Activated effector memory CD4-positive, alpha-beta T cell treated with anti-CD3 and anti-CD28 coated beads, Interleukin-2, amount 50 U/mL, for 16 hours (primary cell): ENCODE results near the gene PTPRQ.

Source experiments
- DNase-seq: peaks from one replicate; pipeline ENCODE4 v3.0.0-alpha.2; 2020

Gene PTPRQ

DNA sequence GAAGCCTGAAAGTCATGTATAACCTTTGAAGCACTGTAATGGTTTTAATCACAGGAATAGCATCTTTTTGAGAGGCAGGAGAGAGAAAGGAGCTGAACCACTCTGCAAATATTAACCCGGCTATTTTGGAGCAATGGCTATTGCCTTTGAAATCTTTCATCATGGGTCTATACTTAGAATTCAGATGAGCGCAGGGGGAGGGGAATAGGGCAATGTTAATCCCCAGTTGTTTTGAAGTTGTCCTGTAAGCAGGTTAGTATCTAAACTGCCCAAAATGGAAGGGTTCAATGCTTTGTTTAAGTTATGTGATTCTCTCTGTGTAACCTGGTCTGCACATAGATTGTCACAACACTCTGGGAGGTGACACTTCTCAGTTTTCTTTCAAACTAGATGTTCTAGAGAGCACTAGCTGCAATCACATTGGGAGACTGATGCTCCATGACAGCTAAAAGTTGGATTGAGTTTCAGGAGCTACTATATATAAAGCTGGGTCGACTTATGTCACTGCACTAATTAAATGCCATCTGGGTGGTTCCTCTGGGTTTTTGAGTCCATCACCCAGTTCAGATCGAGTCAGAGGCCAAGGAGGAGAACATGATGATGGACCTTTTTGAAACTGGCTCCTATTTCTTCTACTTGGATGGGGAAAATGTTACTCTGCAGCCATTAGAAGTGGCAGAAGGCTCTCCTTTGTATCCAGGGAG, 263.2 kb downstream of the PTPRQ start, which contains the start of gene MYF6:
Gene MYF6 (plus strand): TSS at position 509 of the 704 bp plus-strand sequence. CDS start 86 bp downstream, at position 595.
- DNase-seq = no peak

DNA sequence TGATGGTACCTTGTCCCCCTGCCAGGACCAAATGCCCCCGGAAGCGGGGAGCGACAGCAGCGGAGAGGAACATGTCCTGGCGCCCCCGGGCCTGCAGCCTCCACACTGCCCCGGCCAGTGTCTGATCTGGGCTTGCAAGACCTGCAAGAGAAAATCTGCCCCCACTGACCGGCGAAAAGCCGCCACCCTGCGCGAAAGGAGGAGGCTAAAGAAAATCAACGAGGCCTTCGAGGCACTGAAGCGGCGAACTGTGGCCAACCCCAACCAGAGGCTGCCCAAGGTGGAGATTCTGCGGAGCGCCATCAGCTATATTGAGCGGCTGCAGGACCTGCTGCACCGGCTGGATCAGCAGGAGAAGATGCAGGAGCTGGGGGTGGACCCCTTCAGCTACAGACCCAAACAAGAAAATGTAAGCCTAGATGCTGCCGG, 263.8 kb downstream of the PTPRQ start:
- no peak for DNase-seq

DNA sequence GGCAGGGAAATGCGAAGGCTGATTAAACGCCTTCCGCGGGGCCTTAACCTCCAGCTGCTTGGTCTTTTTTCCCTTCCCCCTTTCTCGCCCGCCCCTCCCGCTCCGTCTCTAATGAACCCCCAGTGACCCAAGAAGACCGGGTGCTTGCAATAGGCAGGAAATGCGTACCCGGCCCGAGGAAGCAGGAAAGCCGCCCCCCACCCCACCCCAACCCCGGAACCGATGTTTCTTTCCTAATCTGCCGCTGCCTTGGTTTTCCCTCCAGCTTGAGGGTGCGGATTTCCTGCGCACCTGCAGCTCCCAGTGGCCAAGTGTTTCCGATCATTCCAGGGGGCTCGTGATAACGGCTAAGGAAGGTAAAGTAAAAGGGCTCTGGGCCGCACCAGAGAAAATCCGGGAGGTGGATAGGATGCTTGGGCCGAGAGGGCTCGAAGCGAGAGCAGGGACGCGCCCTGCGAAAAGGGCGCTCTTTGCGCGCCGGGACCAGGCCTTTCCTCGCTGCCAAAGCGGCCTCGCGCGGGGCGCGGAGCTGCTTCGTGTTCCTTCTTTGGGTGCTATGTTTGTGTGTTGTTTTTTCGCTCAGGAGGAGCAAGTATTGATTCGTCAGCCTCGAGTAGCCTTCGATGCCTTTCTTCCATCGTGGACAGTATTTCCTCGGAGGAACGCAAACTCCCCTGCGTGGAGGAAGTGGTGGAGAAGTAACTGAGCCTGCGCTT, 264.4 kb downstream of the PTPRQ start:
- DNase-seq = no peak

DNA sequence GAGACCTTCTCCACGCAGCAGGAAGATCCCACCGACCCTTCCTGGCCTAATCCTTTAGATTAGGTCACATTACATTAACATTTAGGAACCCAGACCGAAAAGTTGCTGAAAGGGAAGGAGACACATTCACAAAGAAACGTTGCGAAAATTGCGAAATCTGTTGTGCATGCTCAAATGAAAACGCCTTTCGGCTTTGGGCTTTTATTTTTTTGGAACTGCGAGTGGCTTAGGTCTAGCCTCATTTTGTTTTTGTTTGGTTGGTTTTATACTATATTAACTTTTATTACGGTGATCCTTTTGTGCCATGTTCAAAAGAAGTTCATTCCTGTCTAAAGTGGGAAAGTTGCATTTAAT, 264.9 kb downstream of the PTPRQ start:
- no peak for DNase-seq

DNA sequence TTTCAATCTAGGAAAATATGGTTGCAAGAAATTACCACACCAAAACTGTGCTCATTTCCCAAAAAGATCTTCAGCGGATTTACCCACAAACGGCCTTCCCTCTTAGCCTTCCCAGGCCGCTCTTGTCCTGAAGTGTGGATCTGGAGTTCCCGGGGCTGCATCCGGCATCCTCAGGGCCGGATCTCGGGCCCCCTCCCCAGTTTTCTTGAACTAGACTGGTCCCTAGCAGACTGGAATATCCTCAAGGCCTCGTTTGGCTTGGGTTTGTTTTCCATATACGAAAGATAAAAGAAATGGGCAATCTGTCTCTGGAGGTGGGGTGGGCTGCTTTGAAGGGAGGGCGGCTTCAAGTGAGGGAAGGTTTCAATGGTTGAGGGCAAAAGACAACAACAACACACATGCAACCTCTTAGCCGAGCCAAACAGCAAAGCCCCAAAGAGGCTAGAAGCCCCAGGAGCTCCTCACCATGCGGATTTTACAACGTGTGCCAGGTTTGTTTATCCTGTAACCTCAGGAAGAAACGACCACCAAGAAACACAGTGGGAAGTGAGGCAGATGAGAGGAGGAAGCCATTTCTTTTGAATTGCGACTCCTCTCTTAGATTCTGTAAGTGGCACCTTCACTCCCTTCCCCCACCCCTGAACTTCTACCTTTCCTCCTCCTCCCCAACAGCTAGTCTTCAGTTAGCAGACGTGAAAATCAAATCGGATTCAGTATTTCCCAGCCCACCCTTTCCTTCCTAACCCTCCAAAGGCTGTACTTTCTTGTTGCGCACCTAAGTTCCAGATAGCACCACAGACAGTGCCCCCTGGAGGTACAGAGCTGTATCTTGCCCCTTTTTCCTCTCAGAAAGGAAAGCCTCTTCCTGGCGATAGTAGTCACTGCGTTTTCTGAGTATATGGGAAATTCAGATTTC, 266.0 kb downstream of the PTPRQ start:
- no peak for DNase-seq

DNA sequence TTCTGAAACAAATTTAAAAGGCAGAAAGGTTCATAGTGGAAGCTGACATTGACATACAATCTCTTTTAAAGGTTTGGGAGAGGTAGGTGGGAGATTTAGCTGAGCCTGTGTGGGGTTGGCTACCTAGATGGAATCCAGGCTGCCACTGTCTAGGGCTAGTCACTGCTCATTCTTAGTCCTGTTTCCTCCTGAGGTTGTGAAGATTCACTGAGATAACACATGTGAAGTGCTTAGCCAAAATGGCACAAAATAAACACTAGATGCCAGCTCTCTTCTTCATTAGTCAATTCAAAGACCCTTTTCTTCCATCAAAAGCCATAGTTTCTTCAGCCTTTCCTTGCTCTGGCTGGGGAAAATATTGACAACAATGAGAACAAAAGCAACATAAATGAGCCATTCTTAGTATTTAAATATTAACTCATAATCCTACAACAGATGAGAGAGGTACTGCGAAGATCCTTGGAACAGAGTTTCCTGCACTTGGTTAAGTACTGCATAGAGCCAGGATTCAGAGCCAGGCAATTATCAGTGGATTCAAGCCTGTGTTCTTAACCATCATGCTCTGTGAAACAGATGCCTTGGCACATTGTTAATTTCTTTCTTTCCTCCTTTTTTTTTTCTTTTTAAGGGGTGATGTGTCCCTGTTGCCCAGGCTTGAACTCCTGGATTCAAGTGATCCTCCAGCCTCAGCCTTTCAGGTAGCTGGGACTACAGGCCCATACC, 266.9 kb downstream of the PTPRQ start:
- DNase-seq = no peak

DNA sequence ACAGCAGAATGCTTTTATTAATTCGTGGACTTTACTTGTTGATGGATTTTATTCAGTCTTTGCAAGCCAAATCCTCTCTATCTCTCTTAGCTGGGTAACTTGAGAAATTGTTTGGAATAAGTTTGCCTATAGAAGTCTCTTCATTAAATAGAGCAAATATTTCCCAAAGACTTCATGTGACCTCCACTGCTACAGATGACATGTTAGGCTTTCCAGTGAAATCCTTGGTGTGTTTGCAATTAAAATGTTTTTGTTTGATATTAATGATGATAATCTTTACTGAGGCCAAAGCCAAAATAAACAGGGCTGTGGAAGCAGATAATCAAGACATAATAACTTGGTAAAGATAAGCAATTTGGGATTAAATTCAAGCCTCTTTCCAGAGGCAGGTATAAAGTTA, 267.8 kb downstream of the PTPRQ start:
- no peak for DNase-seq

DNA sequence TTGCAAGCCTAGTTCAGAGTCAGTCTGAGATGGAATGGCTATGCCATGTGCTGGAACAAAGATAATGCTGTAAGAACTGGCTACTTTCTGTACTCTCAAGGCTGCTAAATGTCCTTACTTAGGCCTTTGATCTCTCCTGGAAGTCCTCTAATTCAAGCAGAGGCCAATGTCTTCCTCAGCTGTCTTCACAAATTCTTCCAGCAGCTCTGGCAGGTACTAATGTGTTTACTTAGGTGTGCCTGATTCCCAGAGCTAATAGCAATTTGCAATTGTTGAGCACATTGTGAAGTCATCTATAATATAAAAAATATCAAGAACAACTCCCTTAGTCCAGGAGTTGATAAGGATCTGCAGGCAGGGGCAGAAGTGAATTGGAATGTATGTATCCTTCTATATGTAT, 268.8 kb downstream of the PTPRQ start:
- DNase-seq = no peak

DNA sequence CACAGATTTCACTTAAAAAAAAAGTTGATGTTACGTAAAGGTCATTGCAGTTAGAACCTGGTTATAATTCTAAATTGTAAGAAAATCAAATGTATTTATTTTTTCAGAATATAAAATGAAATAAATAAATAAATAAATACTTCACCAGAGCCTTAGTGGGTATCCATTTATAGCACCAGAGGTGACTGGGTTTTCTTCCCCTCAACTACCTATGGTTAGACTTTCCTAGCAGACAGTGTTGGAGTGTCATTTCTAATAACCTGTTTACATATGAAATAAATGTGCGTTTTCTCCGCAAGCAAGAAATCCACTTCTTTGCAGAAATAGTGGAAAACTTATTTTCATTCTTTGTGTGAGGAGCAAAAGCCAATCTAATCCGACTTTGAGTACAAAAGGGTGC, 269.4 kb downstream of the PTPRQ start:
- no peak for DNase-seq

DNA sequence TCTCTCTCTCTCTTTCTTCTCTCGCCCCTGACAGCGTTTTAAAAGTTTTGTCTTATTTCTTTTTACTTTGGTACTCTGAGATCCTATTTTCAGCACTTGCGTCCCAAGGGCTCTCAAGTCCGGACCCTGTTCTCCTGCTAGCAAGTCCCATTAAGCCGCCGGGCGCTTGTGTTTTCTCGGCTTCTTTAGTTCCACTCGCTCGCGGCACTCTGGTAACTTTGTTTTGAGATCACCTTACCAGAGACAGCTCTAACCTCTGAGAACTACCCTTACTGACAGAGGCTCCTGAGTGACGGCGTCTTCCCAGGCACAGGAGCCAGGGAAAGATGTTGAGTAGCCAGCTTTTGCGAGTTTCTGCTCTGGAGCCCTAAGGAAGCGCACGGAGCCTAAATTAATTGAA, 270.0 kb downstream of the PTPRQ start:
- DNase-seq = no peak

DNA sequence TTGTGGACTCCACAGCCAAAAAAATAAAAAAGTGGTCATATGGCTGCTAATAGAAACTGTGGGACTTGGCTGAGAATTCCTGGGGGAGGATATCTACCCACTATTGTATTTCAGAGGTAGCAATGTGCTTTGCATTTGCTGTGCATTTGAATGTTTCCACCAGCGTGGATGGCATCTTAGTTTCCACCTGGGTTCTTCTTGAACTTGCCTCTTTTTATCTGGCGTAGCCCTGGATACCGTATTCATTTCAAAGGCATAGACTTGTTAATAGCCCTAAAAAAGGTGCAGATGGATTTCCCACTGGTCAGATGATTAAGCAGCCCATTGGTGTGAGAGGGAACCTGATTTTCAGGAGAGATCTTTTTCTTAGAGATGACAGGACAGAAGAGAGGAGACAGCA, 270.8 kb downstream of the PTPRQ start:
- DNase-seq = no peak

DNA sequence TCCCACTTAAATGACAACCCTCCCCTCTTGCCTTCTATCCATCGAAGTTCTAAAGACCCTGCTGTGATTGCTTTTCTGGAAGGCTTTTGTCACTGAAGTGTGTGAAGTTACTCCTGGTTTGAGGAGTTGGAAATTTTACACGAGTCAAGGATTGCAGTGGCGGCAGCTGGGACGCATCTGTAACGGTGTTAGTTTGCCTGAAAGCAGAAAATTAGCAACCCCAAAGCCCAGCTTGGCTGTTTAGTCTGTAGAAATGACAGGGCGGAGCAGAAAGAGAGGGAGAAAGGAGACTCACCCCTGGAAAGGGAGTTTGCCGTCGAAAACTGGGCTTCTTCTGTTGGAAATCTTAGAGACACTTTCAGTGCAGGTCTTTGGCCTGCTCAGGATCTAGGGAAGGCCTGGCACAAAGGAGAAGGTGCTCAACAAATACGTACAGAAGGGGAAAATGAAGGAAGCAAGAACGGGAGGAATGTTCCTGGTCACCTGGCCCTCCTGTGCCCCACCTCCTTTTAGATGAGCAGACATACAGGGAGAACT, 271.7 kb downstream of the PTPRQ start:
- DNase-seq = no peak

DNA sequence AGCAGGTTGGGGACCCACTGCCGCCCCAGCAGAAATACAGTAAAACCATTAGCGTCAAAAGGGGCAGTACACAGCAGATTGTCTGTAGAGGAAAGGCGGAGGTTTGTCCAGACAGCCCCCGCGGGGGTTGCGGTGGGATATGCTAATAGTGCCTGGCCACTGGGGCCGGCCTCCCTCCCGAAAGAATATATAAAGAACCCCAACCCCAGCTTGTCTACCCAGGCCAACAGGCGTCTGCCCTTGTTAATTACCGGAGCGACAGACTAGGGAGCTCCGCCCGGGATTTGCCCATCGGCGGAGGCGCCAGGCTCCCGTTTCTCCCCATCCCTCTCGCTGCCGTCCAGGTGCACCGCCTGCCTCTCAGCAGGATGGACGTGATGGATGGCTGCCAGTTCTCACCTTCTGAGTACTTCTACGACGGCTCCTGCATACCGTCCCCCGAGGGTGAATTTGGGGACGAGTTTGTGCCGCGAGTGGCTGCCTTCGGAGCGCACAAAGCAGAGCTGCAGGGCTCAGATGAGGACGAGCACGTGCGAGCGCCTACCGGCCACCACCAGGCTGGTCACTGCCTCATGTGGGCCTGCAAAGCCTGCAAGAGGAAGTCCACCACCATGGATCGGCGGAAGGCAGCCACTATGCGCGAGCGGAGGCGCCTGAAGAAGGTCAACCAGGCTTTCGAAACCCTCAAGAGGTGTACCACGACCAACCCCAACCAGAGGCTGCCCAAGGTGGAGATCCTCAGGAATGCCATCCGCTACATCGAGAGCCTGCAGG, 272.8 kb downstream of the PTPRQ start, which contains the start of gene MYF5:
Gene MYF5 (plus strand): TSS at position 217 of the 774 bp plus-strand sequence. CDS start 152 bp downstream, at position 369.
- DNase-seq = no peak

DNA sequence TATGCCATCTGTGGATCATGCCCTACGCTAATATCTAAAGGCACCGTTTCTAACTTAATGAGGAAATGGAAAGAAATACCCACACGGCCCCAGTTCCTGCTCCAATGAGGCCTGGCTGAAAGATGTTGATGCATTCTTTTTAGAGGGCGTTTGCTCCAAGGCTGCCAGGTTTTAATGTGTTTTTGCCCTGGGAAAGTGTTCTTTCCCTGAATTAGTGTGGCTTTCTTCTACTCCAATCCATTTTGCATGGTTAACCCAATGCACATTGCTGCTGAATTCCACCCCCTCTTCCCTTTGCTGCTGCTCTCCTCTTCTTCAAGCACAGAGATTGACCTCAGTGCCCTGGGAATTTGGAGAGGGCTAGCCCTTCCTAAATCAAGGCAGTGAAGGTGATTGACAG, 273.8 kb downstream of the PTPRQ start:
- no peak for DNase-seq

DNA sequence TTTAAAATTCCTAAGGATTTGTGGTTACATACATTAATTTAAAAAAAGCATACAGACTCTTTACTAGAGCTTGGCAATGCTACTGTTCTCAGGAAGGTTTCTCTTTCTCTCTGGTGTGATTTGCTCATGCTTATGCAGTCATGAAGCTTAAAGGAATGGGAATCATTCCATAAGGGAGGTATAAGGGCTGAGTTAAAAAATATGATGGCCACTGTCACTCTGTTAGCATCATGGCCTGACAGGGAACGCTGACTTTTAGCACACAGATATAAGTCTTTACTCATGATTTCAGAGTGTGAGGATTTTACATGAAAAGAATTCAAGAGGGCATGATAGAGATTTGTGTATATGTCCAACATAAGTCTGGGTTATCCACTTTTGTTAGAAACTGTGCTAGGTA, 276.5 kb downstream of the PTPRQ start:
- DNase-seq = no peak

DNA sequence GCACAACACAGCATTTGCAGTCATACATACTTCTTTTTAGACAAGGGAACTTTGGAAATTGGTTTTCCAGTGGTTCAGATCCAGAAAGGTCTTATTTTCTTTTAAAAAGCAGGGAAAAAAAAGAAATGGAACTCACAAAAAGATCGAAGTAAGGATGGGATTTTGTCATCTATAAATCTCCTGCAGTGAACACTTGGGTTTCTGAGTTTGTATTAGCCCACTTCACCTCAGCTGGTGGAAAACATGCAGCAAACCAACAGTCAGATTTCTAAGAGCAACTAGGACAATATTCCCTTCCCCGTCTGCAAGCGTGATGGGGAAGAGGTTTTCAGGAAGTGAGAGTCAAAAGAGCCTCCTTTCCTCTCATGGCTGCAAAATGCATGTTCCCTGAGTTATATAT, 277.3 kb downstream of the PTPRQ start:
- DNase-seq = no peak
